Neural cell (in vitro differentiated cells): ENCODE results near the gene CLEC12A.

ENCODE experiments used
- CTCF ChIP-seq: fragments of 450-650 bp; IDR thresholded peaks from 2 replicates; pipeline ENCODE4 v1.5.1; 2014; ENCODE audit warnings: antibody characterized with exemption, mild to moderate bottlenecking, moderate library complexity; ENCODE audit not compliant: poor library complexity, severe bottlenecking
- EP300 ChIP-seq: fragments of 450-650 bp; conservative IDR thresholded peaks from 2 replicates; pipeline ENCODE4 v1.6.1; 2014; ENCODE audit warnings: antibody characterized with exemption, mild to moderate bottlenecking, moderate library complexity; ENCODE audit not compliant: poor library complexity, severe bottlenecking
- EZH2 ChIP-seq: fragments of 200-600, 300-800 bp; shearing (Covaris generic), sonication (generic); IDR thresholded peaks from 2 replicates; pipeline ENCODE4 v1.6.1; 2014; ENCODE audit warnings: antibody characterized with exemption, low read length, borderline replicate concordance, mild to moderate bottlenecking; ENCODE audit not compliant: insufficient read depth, poor library complexity, severe bottlenecking
- MXI1 ChIP-seq: fragments of 450-650 bp; conservative IDR thresholded peaks from 2 replicates; pipeline ENCODE4 v1.6.1; 2014; ENCODE audit warnings: antibody characterized with exemption, mild to moderate bottlenecking; ENCODE audit not compliant: poor library complexity, severe bottlenecking
- POLR2AphosphoS5 ChIP-seq: IDR thresholded peaks from 2 replicates; pipeline ENCODE4 v1.6.1; 2012
- RAD21 ChIP-seq: fragments of 450-650 bp; conservative IDR thresholded peaks from 2 replicates; pipeline ENCODE4 v1.6.1; 2014; ENCODE audit warnings: antibody characterized with exemption, mild to moderate bottlenecking, moderate library complexity
- REST ChIP-seq: IDR thresholded peaks from 2 replicates; pipeline ENCODE4 v1.6.1; 2012; ENCODE audit warnings: borderline replicate concordance
- SMC3 ChIP-seq: fragments of 450-650 bp; conservative IDR thresholded peaks from 2 replicates; pipeline ENCODE4 v1.6.1; 2014; ENCODE audit warnings: antibody characterized with exemption, mild to moderate bottlenecking, moderate library complexity; ENCODE audit not compliant: poor library complexity

DNA sequence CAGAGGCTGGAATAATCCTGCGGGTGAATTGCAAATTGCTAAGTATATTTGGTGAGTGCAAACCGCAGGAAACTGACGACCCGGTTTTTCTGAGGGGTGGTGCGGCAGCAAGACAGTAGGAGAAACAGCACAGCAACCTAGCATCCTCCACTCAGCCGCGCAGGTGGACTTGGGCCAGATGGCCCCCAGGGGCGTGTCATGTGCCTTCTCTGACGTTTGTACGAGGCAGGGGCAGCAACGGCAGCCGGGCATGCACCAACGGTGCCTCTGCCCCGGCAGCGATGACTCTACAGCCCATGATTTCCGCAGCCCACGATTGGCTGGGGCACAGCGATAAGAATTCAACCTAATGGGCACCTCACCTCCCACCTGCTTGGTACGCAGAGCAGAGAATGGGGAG is 28.0 kb upstream of the CLEC12A start:
- TF ChIP-seq CTCF = no peak
- TF ChIP-seq REST = no peak
- TF ChIP-seq EP300 = no peak
- TF ChIP-seq POLR2AphosphoS5 = no peak
- TF ChIP-seq MXI1 = no peak
- no peak for TF ChIP-seq EZH2
- no peak for TF ChIP-seq RAD21
- no peak for TF ChIP-seq SMC3
